NCI-H1092 treated with DMSO at 0.1 percent for 48 hours (cell line): ENCODE results near the gene KLHDC7B.

Experiments used
- DNase-seq: peaks from one replicate; lab custom pipeline; 2025; lab: John Stamatoyannopoulos, UW

KLHDC7B gene

DNA sequence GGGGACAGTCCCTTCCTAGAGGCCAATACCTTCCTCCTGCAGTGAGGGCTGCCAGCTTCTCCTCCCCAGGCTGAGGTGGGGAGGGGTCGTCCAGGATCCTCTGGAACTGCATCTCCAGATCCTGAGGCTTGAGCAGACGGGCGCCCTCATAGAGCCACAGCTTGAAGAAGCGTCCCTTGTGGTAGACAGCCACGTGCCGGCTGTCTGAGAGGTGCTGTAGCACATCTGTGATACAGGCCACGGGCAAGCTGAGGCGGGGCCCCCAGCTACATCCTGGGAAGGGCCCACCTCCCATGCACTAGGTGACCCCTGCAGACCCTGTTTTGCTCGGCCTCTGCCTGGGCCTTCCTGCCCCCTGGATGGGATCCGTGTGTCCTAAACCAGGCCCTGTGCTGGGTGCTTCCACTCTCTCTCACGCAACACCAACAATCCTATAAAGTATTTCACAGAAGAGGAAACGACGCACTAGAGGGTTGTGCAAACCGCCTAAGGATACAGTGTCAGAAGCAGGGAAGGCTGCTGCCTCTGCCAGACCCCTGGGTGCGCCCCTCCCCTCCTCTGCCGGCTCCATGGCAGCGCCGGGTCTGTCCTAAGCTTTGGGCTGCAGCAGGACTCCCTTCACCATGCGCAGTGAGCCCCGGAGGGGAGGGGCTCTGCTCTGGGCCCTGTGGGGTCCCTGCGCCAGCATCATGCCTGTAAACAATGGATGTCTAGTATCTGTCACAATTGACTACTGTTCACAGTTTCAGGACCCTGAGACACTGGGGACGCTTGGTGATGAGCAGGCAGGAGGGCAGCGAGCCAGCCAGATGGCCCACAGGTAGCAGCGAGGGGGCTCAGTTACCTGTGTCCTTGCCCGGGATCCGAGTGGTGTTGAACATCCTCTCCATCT lies 28.0 kb downstream of the KLHDC7B start:
- no peak for DNase-seq

DNA sequence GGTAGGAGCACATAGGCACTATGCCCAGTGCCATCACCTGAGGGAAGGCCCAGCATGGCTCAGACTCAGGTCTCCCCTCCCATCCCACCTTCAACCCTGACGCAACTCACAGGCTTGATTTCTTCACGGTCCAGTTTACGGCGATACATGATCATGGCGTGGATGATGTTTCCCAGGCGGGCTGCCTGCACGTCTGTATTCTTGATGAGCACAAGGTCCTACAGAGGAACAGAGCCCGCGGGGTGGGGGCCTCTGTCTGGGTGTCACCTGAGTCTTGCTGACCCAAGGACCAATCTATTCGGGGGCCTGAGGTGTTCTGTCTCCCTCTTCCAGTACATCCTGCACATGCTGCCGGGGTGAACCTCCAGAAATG lies 28.7 kb downstream of the KLHDC7B start:
- DNase-seq, result no peak

DNA sequence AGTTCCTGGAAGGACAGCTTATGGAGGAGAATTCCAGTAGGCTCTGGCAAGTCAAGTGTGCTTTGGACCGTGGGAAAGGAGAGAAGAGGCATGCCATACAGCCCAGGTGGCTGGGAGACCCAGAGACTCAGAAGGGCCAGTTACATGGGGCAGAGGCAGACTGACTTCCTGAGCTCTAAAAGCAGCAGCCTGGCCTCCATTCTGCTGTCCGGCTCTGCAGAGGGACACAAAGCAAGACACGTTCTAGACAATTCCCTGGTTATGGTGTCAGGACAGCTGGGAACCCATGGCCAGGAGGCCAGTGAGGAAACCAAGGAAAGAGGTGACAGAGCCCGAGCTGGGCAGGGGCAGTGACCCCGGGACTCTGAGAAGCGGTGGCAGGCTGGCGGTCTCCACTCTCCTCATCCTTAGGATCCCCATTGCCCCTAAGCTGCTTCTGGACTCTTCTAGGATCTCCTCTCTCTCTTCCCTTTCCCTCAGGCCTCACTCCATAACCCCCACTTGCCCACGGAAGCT lies 29.8 kb downstream of the KLHDC7B start:
- DNase-seq, result no peak

DNA sequence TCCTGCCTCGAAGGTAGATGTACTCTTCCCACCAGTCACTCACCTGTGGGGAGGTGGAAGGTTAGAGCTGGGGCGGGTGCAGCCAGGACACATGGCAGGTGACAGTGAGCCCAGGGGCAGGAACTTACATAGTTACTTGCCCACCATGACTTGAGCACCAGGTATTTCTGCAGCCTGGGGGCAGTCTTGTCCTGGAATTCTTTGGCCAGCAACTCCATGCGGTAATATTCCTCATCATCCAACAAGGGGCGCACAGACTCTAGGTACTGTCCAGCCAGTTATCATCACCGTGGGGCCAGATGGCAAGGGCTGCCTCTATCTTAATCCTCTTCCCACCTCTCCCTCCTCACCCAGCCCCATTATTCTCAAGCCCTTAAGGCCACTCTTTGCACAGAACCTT lies 30.4 kb downstream of the KLHDC7B start:
- DNase-seq, result peak; percentile 1

DNA sequence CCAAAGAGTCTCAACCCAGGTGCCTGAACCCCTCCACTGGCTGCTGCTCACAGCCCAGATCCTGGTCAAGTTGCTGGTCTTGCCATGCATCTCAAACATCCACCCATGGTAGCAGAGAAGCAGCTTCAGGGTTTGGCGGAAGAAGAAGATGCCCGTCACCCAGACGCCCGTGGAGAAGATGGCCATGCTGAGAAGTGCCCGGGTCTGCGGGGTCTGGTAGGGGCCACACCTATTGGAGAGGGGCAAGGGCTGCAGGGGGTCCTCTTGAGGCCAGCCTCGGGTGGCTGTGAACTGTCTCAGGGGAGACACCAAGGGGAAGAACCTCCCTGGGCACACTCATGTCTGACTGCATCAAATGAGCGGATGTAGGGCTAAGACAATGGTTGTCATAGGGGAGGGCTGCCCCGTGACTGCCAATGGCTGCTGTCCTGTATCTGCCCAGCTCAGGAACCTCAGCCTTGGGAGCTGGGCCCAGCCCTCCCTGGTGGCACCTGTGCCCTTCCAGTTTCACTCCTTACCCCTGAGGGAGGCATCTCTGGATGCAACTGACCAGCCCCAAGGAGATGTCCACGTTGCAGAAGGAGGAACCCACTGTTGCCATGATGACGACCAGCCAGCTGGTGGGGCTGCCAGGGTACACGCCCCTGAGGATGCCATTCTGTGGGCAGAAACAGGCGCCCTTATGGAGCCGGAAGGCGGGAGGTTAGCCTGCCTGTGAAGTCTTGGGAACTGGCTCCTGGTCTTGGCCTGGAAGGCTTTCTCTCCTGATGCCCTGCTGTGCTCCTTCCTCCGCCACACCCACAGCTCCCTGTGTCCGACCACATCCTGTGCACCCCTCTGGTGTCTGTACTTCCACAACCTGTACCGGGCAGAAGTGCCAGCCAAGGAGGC lies 31.4 kb downstream of the KLHDC7B start:
- DNase-seq, result no peak

DNA sequence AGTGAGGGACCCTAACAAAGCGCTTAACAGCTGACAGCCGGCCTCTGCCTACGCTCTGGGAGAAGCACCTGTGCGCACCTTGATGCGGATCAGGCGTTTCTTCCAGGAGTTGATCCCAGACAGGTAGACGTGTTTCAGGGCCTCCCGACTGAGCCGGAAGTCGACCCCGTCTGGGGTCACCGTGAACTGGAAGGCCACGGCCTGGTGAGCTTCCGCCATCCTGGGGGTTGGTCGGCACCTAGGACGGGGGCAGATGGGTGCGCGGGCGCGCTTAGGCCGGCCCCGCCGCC lies 31.9 kb downstream of the KLHDC7B start:
- no peak for DNase-seq

DNA sequence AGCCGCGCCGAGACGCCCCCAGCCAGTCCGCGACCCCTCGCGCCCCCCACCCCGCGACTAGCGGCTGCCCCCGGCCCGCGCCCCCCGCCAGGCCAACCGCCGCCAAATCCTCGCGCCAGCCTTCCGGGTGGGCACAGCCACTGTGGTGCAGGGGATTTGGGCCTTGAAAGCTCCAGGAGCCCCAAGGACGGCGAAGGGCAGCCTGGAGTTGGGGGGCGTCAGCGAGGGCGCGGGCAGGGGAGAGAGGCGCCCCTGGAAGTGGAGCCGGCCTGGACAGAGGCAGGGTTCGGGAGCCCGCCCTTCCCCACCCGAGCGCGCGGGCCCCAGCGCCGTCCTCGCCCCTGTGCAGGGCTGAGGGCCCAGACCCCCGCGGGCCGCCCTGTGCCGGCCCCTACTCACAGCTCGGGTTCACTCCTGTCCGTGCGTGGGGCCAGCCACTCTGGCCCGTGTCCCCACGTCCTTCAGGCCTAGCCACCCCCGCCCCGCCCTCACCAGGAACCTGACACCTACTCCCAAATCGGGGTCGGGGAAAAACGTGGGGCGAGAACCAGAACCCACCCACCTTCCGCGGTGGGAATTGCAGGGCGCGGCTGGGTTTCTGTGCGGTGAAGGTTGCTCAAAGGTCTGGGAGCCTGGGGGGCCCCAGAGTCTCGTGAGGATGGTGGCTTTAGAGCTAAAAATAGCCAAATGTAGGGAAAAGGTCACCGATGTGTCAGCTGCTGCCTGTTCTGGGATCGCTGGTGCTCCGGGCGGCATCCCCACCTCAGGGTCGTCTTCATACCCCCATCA lies 32.5 kb downstream of the KLHDC7B start, which contains the start of gene CPT1B:
TSS of gene CPT1B (minus strand) at position 441 of the 789 bp plus-strand sequence. CDS start 512 bp downstream, outside the sequence.
- no peak for DNase-seq

DNA sequence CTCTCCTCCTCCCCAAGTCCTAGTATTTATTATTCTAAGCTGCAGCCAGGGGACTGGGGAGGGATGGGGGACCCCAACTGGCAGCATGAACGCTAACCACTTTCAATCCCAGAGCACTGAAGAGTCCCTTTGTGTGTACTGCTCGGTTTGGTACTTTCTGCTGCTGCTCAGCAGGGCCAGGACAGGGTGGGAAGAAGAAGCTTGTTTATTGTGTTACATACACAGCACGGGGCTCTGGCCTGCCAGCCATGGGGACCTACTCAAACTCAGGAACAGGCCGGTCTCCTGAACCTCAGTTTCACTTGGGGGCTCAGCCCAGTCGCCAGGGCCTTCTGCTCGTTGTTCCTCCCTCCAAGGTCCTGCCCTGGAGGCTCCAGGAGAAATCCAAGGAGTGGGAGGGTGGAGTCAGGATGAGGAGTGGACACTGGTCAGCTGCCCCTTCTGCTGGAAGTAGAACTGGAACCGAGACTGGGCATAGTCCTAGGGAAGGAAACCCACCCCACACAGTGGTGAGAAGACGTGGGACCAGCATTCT lies 33.1 kb downstream of the KLHDC7B start:
- DNase-seq, result no peak

DNA sequence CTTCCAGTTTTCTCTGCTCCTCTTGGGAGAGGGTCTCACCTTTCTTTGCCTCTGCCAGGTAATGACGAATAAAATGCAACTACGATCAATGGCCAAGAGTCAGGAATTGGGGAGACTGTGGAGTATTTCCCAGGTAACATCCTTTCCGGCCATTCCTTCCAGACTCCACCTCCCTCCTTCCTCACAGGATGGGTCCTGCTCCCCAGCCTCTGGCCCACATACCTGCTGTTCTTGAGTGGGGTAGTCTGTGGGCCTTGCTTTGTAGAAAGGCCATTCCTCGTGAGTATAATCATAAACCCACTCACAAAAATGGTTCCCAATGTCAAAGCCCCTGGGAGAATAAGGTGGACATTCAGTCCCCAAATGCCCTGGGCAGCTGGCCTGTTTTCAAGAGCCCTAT lies 34.1 kb downstream of the KLHDC7B start:
- no peak for DNase-seq

DNA sequence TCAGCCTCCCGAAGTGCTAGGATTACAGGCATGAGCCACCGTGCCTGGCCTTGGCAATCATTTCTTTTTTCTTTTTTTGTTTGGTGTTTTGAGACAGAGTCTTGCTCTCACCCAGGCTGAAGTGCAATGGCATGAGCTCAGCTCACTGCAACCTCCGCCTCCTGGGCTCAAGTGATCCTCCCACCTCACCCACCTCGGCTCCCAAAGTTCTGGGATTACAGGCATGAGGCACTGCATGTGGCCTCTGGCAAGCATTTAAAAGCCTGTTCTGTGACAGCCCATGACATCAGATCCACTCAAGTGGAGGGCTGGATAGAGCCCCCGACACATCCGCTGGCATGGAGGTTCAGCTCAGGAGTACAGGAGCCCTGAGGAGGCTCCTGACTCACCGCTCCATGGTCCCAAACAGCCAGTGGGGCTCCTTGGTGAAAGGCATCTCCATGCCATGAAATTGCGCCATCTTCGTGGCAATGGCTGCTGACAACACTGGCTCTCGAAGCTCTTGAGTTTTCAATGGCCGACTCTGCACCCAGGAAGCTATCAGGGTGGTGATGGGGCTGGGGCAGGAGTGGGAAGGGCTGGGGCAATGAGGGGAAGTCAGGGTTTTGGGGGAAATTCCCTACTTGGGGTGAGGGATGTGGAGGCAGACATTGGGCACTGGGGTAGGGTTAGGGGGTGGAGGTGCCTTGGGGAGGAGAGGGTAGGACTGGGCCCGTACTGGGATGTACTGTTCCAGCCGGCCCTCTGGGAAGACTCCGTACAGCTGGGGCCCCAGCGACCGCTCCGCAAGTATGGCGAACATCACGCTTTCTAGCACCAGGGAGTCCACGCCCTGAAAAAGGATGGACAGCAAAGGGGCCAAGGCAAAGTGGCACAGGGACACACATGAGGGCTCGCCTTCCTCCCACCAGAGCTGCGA lies 35.6 kb downstream of the KLHDC7B start:
- no peak for DNase-seq

DNA sequence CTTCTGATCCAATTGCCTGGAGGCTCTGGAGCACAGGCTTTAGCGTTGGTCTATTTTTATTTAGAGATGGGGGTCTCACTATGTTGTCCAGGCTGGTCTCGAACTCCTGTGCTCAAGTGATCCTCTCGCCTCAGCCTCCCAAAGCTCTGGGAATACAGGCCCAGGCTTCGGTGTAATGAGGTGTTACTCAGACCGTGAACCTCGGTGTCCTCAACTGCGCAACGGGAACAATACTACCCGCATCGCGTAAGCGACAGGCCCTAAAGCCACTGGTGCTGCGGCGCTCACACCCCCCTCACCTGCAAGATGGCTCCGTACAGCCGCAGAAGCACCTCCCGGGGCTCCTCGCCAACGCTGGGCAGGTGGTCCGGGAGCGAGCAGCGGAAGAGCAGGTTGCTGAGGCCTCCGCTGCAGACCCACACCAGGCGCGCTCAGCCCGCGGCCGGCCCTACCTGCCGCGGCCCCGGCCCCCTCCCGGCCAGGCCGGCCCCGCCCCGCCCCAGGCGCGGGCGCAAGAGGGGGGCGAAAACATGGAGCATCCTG lies 36.3 kb downstream of the KLHDC7B start:
- peak; percentile 5 for DNase-seq

DNA sequence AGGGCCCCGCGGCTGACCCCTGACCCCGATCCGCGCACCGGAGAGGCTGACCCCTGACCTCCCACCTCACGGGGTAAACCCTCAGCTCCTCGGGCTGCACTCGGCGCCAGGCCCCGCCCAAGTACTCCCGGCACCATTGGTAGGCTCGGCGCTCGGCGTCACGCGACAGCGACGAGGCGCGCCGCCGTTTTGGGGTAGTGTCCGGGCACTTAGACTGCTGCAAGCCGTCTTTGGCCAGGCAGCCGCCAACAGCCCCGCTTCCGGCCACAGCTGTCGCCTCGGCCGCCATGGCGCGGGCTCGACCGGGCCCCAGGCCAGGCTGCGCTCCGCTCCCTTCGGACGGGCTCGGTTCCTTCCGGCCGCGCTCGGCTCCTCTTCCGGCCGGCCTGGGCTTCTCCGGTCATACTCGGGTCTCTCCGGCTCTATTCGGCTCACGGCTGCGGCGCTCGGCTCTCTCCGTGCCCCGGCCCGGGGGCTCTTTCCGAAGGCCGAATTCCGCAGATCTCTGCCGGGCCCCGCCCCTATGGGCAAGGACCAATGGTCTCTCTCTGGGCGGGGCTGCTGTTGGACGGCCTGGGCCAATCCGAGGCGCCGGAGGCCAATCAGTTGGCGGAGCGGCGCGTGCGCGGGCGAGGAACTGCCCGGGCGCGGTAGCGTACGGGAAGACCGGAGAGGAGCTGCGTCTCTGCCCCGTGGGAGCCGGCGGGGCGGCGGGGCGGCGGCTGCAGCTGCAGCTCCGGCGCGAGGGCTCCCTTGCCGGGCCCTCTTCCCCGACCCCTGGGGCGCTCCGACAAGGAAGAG lies 37.0 kb downstream of the KLHDC7B start, which contains the start of gene CHKB:
TSS of gene CHKB (minus strand) at position 357 of the 801 bp plus-strand sequence. CDS start at position 289, 68 bp downstream.
- peak; percentile 81 for DNase-seq

DNA sequence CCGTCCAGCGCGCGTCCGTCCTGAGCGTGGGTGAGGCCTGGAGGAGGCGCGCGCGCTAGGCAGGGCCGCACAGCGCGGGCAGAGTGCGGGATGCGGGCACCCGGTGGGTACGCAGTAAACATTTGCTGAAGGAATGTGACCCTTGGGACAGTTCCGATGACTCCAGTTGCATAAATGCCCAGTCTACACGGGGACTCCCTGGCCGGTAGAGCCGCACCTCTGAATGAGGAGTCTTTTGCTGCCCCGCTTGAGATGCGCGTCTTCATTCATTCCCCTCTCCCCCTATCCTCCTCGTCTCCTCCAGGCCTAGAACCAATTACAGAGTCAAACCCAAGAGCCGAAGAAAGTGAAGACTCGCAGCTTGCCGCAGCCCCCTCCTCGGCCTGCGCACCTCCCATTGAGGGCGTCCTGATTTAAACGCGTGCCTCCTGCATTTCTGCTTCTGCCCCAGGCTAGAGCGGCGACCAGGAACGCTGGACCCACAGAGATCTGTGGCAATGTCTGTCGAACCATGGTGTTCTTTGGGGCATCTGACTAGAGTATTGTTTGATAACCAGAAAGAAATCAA lies 37.7 kb downstream of the KLHDC7B start:
- no peak for DNase-seq

DNA sequence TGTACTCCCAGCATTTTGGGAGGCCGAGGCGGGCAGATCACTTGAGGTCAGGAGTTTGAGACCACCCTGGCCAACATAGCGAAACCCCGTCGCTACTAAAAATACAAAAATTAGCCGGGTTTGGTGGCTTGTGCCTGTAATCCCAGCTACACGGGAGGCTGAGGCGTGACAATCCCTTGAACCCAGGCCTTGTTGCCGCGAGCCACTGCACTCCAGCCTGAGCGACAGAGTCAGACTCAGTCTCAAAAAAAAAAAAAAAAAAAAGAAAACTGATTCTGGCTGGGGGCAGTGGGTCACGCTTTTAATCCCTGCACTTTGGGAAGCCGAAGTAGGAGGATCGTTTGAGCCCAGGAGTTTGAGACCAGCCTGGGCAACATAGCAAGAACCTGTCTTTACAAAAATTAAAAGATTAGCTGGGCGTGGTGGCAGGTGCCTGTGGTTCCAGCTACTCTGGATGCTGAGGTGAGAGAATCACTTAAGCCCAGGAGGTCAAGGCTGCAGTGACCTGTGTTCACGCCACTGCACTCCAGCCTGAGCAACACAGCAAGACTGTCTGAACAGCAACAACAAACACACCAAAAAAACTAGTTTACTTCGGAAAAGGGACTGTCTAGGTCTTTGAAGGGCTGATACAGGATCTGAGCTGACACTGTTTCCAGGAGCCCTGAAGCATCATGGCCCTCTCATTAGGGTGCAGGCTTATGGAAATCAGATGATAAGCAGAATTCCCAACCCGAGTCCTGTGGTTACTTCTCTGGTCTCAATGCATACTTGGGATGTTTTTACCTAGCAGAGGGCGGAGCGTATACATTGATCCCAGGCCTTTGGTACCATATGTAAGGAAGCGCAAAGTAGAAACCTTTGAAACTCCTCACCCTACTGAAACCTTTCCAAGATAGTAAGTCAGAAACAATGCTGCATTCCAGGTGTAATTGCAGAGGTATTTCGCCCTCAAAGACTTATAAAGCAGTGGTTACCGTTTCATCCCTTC lies 38.7 kb downstream of the KLHDC7B start:
- DNase-seq, result no peak

DNA sequence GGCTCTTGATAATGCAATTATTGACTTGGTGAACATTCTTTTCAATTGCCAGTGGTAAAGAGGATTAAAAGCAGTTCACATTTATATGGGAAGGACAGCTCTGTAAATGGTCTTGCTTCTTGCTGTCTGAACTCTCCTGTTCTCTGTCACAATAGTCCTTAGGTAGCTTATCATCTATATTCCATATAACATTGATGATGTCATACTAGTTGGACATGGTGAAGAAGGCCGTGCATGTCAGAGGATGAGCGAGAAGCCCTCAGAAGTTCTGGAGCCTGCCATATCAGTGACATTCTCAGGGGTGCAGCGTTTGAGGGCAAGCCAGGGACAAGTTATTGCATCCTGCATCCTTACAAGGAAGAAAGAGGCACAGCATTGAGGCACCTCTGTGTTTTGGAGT lies 39.5 kb downstream of the KLHDC7B start:
- no peak for DNase-seq

DNA sequence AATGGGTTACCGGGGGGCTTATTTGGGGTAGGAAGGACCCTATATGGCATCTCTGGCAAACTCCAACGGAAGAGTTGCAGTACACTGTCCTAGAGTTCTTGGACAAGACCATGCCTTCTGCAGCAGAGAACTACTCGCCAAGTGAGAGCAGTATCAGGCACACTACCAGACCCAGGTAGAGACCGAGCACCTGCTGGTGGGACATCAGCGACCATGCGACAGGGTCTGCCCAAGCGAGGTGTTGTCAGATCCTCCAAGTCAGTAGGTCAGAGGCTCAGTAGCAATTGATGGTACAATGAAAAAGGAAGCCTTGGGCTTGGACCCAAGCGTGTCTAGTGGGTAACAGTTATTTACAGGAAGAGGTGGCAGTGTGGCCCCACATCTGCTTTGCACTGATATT lies 40.1 kb downstream of the KLHDC7B start:
- DNase-seq, result no peak

DNA sequence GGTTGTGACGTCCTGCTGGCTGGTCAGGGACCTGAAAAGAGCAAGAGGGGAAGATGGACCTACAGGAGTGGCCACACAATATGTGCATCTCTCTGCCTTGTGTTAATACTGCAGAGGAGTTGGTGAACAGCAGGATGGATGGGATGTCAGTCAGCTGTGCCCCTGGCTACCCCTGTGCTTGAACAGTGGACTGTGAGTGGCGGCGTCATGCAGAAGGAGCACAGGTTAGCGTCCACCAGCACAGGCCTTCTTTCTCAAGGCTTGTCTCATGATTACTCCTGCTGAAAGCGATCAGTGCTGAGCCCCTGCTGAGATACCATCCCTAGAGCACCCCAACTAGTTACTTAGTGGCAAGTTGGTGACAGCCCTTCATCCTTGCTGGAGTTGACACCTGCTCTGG lies 40.7 kb downstream of the KLHDC7B start:
- DNase-seq, result no peak

DNA sequence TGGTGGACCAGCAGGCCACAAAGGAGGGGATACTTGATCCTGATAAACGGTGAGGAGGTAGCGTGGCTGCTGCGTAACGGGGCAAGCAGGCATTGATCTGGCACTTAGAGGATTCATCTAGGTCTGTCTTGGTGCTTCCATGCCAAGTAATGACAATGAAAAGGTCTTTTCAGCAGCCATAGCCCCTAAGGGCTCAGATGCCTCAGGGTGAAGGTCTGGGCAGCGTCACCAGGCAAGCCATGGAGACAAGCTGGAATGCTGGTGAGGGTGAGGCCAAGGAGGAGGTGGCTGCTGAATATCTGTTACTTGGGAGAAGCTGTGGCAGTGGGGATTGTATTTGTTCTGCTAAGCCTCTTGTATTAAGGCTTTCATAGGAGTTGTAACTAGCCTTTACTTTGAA lies 41.7 kb downstream of the KLHDC7B start:
- DNase-seq, result no peak
